Kidney (tissue), 14 donors: Measurements from ENCODE around the gene FAM170B. TPM values are rescaled to one million over a fixed set of nuclear protein-coding genes. Genes with fewer than 3 reads are reported as not detected.

Source experiments
- DNase-seq, 5 donors: peaks; one replicate each; pipeline ENCODE4 v3.0.0-alpha.2; 2013 to 2020
- FAIRE-seq: peaks from 2 replicates; lab custom pipeline; 2012; peaks lifted over from hg19 to GRCh38; lab: Jason Lieb, UNC
- H3K27ac ChIP-seq, 2 donors: one replicate each; pipeline ENCODE4 v1.7.0; 2013; ENCODE audit warnings: low read depth in 2 of 2, low read length in 2 of 2, inconsistent platforms in 1 of 2
- H3K27me3 ChIP-seq: one replicate; pipeline ENCODE4 v1.7.1; 2013; ENCODE audit warnings: low read length, inconsistent platforms; ENCODE audit not compliant: control insufficient read depth, insufficient read depth
- H3K36me3 ChIP-seq, 3 donors: one replicate each; pipeline versions ENCODE4 v1.7.0 to v1.7.1; 2013; ENCODE audit warnings: low read length in 3 of 3, control low read depth in 1 of 3, inconsistent platforms in 1 of 3; ENCODE audit not compliant: insufficient read depth in 3 of 3, control insufficient read depth in 2 of 3
- H3K4me1 ChIP-seq, 3 donors: one replicate each; pipeline versions ENCODE4 v1.7.0 to v1.7.1; 2013; ENCODE audit warnings: low read length in 3 of 3, inconsistent platforms in 1 of 3, low read depth in 1 of 3; ENCODE audit not compliant: control insufficient read depth in 2 of 3, insufficient read depth in 2 of 3
- H3K4me3 ChIP-seq, 3 donors: one replicate each; pipeline versions ENCODE4 v1.7.0 to v1.8.1; 2013; ENCODE audit warnings: low read length in 3 of 3, control low read depth in 1 of 3, inconsistent platforms in 1 of 3
- H3K9ac ChIP-seq, 3 donors: one replicate each; pipeline versions ENCODE4 v1.7.0 to v1.7.1; 2013; ENCODE audit warnings: low read length in 3 of 3, control low read depth in 1 of 3, inconsistent platforms in 1 of 3
- H3K9me3 ChIP-seq, 3 donors: one replicate each; pipeline versions ENCODE4 v1.7.0 to v1.7.1; 2013; ENCODE audit warnings: low read length in 3 of 3, control low read depth in 1 of 3, inconsistent platforms in 1 of 3; ENCODE audit not compliant: control insufficient read depth in 2 of 3, insufficient read depth in 1 of 3
- CTCF ChIP-seq: IDR thresholded peaks from 3 replicates; pipeline ENCODE4 v1.5.1; 2012; ENCODE audit warnings: mild to moderate bottlenecking, moderate library complexity, borderline replicate concordance; ENCODE audit not compliant: insufficient read depth; ENCODE audit errors: extremely low read depth
- intact Hi-C: fragments of 100-400 bp; cut with DNase I; formaldehyde crosslinking; loops from one replicate; pipeline ENCODE4 v1.11.1; 2022
- polyA plus RNA-seq: library from polyadenylated mRNA; stranded (reverse); fragments of 350-450 nt; fragmentation: Illumina TruSeq; extraction: RNeasy Lipid Tissue Mini Kit (QIAGEN cat#74804); gene quantifications from one replicate; pipeline ENCODE4 v1.2.3, GENCODE V29; 2014; ENCODE audit warnings: low read depth, low replicate concordance; ENCODE audit not compliant: insufficient read depth
- total RNA-seq: library from RNA; stranded (reverse); fragmentation: NEBNext Ultra II Directional; extraction: Animal tissue kit (Norgen Biotek cat#: 25700); gene quantifications from one replicate; pipeline ENCODE4 v1.2.1, GENCODE V29; 2021
- donor health status: control.
- donor health status: control.
- donor health status: control.
- donor health status: control.
- donor health status: control.
- donor health status: DM: yes; HTN: yes; CAD: no.
- donor health status: Normal renal cell carcinoma (clear cell type).

The FAM170B gene
- total and polyA plus RNA-seq, 2 donors from 2014 or later = not detected

DNA sequence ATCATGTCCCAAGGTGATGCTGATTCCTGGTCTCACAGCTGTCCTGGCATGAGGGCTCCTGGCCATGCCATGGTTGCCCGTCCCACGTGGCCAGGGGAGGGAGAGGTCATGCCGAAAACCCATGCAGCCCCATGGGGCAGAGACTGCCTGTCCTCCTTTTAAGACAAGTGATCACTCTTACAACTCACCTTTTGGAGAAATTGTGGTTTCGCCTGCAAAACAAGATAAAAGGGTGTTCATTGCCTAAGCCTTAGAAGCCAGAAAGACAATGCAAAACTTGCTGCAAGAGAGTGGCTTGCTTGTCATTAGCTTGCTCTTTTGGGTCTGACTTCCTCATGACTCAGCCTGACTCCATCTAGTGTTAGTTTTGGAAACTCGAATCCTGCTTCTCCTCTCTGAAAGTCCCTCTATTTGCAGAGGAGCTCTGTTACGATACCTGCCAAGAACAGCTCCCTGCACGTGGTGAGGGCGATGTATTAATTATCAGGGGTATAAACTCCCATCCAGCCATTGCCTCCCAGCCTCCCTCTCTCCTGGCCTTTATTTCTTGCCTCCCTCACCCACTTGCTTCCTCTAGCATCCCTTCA, 27.7 kb upstream of the FAM170B start:
- Histone ChIP-seq H3K9ac (no peak overlapping the region), H3K9me3 (no peaks in the 10 kb centered on the region), H3K36me3 (no peaks in the 10 kb centered on the region), H3K27me3 (no peaks in the 10 kb centered on the region), H3K4me3 (no peak overlapping the region), H3K27ac (no peak overlapping the region), H3K4me1 (no peaks in the 10 kb centered on the region)
- FAIRE-seq (no peak), DNase-seq (peak in 2 of 5 donors; percentile 35 to 58)
- intact Hi-C loops = loop anchor here (10.0 kb wide), 1 partner anchor 187 kb away; no protein-coding TSS in a partner anchor
- TF ChIP-seq CTCF = peak; percentile 41

- FAIRE-seq (no peak), DNase-seq (no peak)
- no peak overlapping the region for H3K4me3 ChIP-seq
- H3K4me1 ChIP-seq = no peaks in the 10 kb centered on the region
- H3K9me3 ChIP-seq = no peaks in the 10 kb centered on the region
- H3K36me3 ChIP-seq = no peaks in the 10 kb centered on the region
- H3K27ac ChIP-seq = no peak overlapping the region
- H3K27me3 ChIP-seq = no peaks in the 10 kb centered on the region
- intact Hi-C loops = loop anchor here (10.0 kb wide), 1 partner anchor 186 kb away; no protein-coding TSS in a partner anchor
- H3K9ac ChIP-seq = no peak overlapping the region
- TF ChIP-seq CTCF = no peak
These were observed 27.0 kb upstream of the FAM170B start for GRCh38 chr10:49160814-49161213.

DNA sequence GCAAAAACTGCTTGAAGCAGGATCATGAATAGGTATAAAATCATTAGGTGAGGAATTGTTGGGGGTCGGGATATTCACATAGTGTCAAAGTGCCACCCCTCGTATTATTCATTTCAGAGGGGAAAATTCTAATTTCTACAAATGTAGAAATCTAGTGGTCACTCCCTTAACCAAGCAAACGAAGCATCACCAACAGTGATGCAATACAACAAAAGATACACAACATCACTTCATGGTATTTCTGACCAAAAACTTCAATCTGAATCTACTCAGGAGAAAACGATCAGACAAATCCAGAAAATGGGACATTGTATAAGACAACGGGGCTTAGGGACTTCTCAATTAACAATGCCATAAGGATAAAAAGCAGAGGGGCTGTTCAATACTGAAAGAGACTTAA, 26.3 kb upstream of the FAM170B start:
- Histone ChIP-seq H3K4me1 (no peaks in the 10 kb centered on the region), H3K36me3 (no peaks in the 10 kb centered on the region), H3K27me3 (no peaks in the 10 kb centered on the region), H3K4me3 (no peak overlapping the region), H3K9me3 (no peaks in the 10 kb centered on the region), H3K9ac (no peak overlapping the region), H3K27ac (no peak overlapping the region)
- FAIRE-seq = no peak
- DNase-seq = no peak
- intact Hi-C loops = loop anchor here (10.0 kb wide), 1 partner anchor 185 kb away; no protein-coding TSS in a partner anchor
- no peak for TF ChIP-seq CTCF
